GM12875 (cell line): ENCODE results near the gene CARD18.

Experiments used
- H3K4me3 ChIP-seq: one replicate; pipeline ENCODE4 v1.5.1; 2011; ENCODE audit warnings: low read depth, low read length, control low read depth
- TF ChIP-seq, protein P1 (sequence below): IDR thresholded peaks from 2 replicates; pipeline ENCODE4 v1.5.1; 2011; ENCODE audit warnings: low read depth, mild to moderate bottlenecking, control low read depth, inconsistent platforms, low read length, moderate library complexity, borderline replicate concordance; ENCODE audit not compliant: insufficient read depth

Gene CARD18

DNA sequence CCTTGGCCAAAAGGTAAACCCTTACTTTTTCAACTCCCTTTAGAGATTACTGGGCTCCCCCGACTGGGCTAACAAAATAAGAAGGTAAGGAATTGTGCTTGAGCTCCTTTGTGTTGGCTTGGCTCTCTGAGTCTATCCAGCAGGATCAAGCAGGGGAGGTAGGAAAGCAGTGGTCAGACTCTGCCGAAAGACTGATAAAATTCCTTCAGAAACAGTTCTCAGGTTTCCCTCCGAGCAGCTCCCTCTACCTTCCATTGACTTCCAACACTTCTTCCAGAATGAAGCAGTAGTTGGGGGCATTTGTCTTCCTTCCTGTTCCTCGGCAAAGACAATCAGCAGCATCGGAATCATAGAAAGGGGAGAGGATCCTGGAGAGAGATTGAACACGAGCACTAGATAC is 16.1 kb upstream of the CARD18 start:
- TF ChIP-seq, protein P1, sequence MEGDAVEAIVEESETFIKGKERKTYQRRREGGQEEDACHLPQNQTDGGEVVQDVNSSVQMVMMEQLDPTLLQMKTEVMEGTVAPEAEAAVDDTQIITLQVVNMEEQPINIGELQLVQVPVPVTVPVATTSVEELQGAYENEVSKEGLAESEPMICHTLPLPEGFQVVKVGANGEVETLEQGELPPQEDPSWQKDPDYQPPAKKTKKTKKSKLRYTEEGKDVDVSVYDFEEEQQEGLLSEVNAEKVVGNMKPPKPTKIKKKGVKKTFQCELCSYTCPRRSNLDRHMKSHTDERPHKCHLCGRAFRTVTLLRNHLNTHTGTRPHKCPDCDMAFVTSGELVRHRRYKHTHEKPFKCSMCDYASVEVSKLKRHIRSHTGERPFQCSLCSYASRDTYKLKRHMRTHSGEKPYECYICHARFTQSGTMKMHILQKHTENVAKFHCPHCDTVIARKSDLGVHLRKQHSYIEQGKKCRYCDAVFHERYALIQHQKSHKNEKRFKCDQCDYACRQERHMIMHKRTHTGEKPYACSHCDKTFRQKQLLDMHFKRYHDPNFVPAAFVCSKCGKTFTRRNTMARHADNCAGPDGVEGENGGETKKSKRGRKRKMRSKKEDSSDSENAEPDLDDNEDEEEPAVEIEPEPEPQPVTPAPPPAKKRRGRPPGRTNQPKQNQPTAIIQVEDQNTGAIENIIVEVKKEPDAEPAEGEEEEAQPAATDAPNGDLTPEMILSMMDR, result no peak

DNA sequence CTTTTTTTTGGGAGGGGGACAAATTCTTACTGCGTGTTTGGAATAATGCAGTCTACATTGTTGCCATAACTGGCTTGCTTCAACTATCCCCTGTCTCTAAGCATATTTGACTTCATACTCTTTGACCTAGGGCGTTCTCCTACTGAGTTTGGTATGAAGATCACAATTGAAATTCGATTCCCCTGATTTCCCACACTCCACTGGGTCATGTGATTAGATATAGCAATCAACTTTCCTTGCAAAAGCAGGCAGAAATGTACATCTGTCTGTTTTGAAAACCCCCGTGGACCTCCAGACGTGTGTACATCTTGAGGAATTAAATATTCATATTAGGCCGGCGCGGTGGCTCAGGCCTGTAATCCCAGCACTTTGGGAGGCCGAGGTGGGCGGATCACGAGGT is 13.8 kb upstream of the CARD18 start:
- TF ChIP-seq, protein P1, result no peak
- H3K4me3 ChIP-seq, result no peak overlapping the region

More for the DNA sequence above, 16.1 kb upstream of the CARD18 start:
- no peak overlapping the region for H3K4me3 ChIP-seq

DNA sequence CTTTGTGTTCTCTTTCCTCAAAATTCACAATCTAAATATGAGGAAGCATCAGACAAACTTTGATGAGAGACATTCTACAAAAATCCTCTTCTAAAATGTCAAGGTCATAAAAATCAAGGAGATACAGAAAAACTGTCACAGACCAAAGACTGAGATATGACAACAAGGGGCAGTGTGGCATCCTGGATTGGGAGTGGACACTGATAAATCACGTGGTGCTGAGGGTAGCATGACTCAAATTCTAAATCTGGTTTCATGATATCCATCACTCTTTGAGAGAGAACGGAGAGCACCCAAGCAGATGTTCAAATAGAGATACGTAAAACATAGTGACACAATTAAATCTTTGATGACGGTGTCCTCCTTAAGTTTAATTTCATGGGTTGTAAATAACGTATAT is 13.0 kb upstream of the CARD18 start:
- TF ChIP-seq, protein P1, result no peak
- no peak overlapping the region for H3K4me3 ChIP-seq

DNA sequence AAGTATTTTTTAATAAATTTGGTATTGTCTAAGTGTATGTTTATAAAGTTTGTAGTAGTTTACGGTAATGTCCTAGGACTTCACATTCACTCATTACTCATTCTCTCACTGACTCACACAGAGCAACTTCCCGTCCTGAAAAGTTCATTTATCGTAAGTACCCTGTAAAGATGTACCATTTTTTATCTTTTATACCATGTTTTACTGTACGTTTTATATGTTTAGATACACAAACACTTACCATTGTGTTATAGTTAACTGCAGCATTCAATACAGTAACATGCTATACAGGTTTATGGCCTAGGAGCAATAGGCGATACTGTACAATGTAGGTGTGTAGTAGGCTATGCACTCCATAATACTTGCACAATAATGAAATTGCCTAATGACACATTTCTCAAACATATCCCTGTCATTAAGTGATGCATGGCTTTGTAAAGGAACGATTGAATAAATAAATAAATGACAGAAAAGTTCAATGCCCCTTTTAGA is 12.5 kb upstream of the CARD18 start:
- no peak overlapping the region for H3K4me3 ChIP-seq
- TF ChIP-seq, protein P1, result no peak

DNA sequence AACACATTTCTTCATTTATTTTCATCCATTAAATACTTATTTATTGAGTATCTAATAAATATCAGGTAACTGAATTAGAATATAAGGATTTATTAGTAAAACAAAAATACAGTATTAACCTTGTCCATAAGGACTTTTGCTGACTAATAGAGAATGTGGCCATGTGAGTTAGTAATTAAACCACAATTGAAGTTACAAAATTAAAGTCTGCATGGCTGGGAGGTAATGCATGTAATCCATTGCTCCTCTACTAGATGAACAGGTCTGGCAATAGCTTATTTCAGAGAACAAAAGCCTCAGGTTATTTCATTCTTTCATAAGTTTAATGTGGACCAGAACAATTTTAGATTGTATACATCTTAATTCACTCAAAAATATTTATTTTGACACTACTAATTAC is 9.9 kb upstream of the CARD18 start:
- H3K4me3 ChIP-seq, result no peak overlapping the region
- TF ChIP-seq, protein P1, result no peak

DNA sequence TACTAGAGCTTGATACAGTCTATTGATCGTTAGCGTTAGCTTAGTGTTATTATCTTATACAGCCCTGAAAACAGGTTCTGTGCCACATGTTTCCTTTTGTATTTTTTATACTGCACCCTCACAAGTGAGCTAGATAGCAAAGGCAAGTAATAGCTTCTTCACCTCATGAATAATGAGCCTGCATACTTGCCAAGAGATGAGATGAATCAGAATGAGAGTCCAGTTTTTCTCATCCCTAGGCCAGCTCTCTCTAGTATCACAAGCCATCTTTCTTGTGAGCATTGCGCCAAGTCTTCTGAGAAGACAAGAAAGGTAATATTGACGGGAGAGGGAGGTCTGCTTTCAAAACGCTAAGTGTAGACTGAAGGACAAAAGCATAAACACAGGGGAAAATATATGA is 8.7 kb upstream of the CARD18 start:
- TF ChIP-seq, protein P1, result no peak
- H3K4me3 ChIP-seq, result no peak overlapping the region

DNA sequence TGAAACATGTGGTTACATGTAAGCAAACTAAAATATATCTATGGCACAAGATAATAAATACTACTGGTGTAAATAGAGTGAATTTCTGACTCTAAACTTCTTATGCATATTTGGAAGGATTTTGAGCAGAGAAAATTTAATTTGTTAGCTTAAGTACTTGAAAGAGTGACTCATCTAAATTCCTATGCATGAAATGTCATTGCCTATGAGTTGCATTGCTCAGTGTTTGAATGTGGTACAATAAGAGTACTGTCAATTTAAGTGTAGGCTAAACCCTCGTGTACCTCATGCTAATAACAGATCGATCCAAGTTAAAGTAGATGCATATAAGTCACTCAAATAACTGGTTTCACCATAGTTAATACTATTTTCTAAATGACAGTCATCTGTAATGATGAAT is 5.3 kb upstream of the CARD18 start:
- TF ChIP-seq, protein P1, result no peak
- H3K4me3 ChIP-seq, result no peak overlapping the region
